GM06990 (cell line): Measurements from ENCODE around the gene RHOT2.

Experiments
- DNase-seq: peaks from one replicate; pipeline ENCODE4 v3.0.0-alpha.2; 2011; ENCODE audit not compliant: insufficient read length; ENCODE audit errors: extremely low read depth
- H3K27me3 ChIP-seq: replicated peaks from 2 replicates; pipeline ENCODE4 v1.6.0; 2011; ENCODE audit warnings: low read length; ENCODE audit not compliant: control insufficient read depth, insufficient read depth
- H3K36me3 ChIP-seq: 2 replicates; pipeline ENCODE4 v1.5.1; 2011; ENCODE audit warnings: low read length; ENCODE audit not compliant: control insufficient read depth, insufficient read depth
- H3K4me3 ChIP-seq: replicated peaks from 2 replicates; pipeline ENCODE4 v1.5.1; 2011; ENCODE audit warnings: low read depth, mild to moderate bottlenecking, control low read depth, low read length
- TF ChIP-seq, protein P1 (sequence below): IDR thresholded peaks from 2 replicates; pipeline ENCODE4 v1.5.1; 2011; ENCODE audit warnings: low read length, control low read depth, mild to moderate bottlenecking, inconsistent platforms; ENCODE audit not compliant: insufficient read depth, poor library complexity, severe bottlenecking

RHOT2 gene

DNA sequence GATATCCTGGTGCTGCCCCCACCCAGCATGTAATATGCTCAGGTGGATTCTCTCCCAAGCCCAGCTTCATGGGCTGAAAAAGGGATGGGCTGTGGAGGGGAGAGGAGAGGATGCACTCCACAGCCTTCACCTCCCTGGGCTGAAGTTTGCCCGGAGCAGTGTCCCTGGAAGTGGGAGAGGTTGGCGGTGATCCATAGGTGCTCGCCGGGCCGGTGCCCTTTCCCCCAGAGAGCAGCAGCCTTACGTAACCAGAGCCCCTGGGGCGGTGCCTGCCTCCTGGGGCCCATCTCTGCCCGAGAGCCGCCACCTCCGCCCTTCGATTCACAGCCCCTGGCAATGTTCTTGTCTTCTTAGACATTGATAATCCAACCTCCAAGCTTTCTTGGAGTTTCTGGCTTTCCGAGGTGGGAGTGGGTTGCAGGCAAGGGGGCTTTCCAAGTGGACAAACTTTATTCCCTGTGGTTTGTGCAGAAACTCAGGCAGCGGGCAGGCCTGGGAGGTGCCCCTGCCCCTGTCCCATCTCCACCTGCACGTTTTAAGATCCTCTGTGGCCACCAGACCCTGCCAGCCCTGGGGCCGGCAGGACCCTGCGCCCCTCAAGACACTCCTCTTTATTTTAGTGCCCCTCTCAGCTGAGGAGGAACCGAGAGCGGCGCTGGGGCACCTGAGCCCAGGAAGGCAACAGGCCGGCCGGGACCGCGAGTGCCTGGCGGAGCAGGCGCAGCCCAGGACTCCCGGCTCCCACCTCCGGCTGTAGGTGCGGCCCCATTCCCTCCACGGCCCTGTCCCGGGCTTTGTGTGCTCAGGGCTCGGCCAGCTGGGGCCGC is 21.9 kb upstream of the RHOT2 start:
- DNase-seq = no peak

DNA sequence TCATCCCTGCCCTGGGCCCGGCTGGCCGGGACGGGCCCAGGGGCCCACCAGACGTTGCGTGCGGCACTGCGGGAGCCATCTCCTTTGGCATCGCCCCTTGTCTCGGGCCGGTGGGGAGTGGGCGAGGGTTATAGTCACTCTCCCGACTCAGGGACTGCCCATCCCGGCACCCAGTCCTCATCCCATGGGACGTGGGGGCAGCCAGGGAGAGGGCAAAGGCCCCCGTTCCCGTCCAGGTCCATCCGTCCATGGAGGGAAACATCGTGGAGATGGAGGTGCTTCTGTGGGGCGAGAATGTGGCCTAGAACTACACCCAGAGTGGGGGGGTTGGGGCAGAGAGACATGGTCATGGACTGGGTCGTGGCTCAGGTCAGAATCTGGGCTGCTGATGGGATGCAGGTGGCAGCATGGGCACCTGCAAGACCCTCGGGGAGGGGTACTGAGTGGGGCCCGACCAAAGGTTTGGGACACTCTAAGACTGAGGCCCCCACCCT is 21.2 kb upstream of the RHOT2 start:
- peaks cover 4% of the 10 kb centered on the region for H3K36me3 ChIP-seq
- no peaks in the 10 kb centered on the region for H3K27me3 ChIP-seq
- no peak for DNase-seq
- no peak overlapping the region for H3K4me3 ChIP-seq
- TF ChIP-seq, protein P1, sequence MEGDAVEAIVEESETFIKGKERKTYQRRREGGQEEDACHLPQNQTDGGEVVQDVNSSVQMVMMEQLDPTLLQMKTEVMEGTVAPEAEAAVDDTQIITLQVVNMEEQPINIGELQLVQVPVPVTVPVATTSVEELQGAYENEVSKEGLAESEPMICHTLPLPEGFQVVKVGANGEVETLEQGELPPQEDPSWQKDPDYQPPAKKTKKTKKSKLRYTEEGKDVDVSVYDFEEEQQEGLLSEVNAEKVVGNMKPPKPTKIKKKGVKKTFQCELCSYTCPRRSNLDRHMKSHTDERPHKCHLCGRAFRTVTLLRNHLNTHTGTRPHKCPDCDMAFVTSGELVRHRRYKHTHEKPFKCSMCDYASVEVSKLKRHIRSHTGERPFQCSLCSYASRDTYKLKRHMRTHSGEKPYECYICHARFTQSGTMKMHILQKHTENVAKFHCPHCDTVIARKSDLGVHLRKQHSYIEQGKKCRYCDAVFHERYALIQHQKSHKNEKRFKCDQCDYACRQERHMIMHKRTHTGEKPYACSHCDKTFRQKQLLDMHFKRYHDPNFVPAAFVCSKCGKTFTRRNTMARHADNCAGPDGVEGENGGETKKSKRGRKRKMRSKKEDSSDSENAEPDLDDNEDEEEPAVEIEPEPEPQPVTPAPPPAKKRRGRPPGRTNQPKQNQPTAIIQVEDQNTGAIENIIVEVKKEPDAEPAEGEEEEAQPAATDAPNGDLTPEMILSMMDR = no peak

More for the DNA sequence above, 21.9 kb upstream of the RHOT2 start:
- TF ChIP-seq, protein P1 = no peak
- no peaks in the 10 kb centered on the region for H3K27me3 ChIP-seq
- peaks cover 4% of the 10 kb centered on the region for H3K36me3 ChIP-seq
- no peak overlapping the region for H3K4me3 ChIP-seq

DNA sequence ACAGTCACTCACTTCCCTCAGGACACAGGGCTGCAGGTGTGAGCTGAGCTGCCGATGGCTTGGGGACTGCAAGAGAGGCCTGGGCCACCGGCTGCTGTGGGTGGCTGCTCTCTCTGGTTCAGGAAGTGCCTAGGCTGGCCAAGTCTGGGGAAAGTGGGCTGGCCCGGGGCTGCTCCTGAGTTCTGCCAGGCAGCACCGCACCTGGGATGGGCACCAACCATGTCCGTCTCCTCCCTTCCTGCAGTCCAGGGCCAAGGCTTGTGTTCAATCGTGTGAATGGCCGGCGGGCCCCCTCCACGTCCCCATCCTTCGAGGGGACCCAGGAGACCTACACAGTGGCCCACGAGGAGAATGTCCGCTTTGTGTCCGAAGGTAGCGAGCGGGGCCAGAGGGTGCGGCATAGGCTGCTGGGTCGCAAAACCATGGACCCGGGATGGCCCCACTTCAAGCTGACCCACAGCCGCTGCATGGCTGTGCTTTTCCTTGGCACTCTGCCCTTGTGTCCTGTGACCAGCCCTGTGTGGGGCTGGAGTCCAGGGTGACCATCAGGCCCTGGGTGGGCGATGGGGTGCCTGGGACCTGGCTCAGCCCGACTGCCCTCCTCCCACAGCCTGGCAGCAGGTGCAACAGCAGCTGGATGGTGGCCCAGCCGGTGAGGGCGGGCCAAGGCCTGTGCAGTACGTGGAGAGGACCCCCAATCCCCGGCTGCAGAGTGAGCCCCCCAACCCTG is 20.6 kb upstream of the RHOT2 start:
- peak overlapping the region; percentile 75 for H3K4me3 ChIP-seq
- peaks cover 4% of the 10 kb centered on the region for H3K36me3 ChIP-seq
- TF ChIP-seq, protein P1 = no peak

DNA sequence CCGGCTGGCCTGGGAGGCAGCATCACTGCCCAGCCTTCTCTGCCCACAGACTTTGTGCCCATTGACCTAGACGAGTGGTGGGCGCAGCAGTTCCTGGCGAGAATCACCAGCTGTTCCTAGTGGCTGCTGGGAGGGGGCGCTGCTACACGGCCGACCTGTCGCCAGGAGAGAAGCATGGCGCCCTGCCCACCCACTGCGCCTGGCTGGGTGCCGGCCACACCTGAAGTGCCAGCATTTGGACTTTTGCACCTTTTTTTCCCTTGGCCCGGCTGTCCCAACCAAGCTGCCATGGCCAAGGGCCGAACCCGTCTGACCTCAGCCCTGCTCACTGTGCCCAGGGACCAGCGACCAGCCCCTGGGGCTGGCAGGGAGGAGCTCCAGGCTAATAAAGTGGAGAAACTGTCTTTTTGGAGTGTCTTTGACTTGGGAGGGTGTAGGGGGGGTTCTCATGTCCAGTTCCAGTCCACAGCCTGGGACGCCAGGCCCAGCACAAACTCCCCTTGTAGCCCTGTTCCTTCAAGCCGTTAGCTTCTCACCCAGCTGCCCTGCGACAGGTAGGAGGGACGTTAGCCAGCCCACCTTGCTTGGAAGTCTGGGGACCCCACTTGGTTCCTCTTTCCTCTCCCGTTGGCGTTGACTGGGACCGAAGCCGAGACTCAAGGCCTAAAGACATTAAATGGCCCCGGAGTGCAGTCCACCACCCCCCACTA is 19.7 kb upstream of the RHOT2 start:
- Histone ChIP-seq H3K36me3 (peaks cover 4% of the 10 kb centered on the region), H3K27me3 (no peaks in the 10 kb centered on the region), H3K4me3 (peak overlapping the region; percentile 75)
- TF ChIP-seq, protein P1 = peak; percentile 82
- DNase-seq = peak; percentile 61

More for the DNA sequence above, 20.6 kb upstream of the RHOT2 start:
- no peaks in the 10 kb centered on the region for H3K27me3 ChIP-seq
- no peak for DNase-seq

DNA sequence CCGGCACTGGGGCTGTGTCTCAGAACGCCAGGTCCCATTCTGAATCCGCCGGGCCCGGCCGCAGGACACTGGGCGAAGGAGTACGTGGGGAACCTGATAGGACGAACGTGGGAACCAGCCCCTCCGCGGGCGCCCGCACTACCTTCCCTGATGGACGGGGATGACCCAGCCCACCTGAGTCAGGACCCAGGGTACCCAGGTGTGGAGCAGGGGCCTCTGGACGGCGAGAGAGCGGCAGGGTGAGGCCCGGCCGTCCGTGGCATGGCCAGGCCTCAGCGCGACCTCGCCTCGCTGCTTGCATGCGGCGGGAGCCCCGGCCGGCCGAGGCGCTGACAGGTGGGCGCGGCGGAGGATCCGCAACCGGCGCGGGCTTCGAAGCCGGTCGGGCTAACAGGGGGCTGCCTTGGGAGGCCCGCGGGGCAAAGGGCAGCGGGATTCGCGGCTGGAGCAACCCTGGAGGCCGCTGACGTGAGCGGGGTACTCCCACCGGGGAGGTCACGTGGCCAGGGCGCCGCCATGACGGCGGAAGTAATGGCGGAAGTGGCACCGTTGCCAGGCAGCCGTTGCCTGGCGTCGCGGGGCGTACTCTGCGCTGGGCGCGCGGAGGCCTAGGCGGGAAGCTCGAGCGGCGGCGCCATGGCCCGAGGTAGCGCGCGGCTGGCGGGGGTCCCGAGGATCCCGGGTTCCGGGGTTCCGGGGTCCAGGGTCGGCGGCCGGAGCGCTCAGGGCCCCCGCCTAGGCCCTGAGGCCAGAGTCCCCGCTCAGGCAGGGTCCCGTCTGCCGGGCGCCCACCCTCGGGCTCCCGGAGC is 18.9 kb upstream of the RHOT2 start, which contains the start of gene WDR90:
TSS of gene WDR90 (plus strand) at position 585 of the 809 bp plus-strand sequence. CDS start at position 637, 52 bp downstream.
- H3K4me3 ChIP-seq = peak within 1 kb of the TSS; percentile 75
- H3K36me3 ChIP-seq = peaks cover 6% of the 10 kb centered on the region
- H3K27me3 ChIP-seq = no peaks in the 10 kb centered on the region
- peak; percentile 91 for DNase-seq
- TF ChIP-seq, protein P1 = no peak
